Right ventricle myocardium inferior (tissue), 1 donor: ENCODE data around the gene LIPC. TPM values are rescaled to one million over a fixed set of nuclear protein-coding genes. Genes with fewer than 3 reads are reported as not detected.

Experiments used
- ATAC-seq: fragments of 200-7000 bp; cut with Tn5 transposase; one replicate; pipeline ENCODE4 v1.9.1; 2020; ENCODE audit warnings: mild to moderate bottlenecking, moderate library complexity
- DNase-seq: peaks from one replicate; pipeline ENCODE4 v3.0.0; 2021; ENCODE audit errors: missing footprints
- intact Hi-C: fragments of 100-400 bp; cut with DNase I; formaldehyde crosslinking; loops from one replicate; pipeline ENCODE4 v1.11.0; 2022
- total RNA-seq: library from RNA; stranded (reverse); fragmentation: NEBNext Ultra II Directional; extraction: Animal tissue kit (Norgen Biotek cat#: 25700); gene quantifications from one replicate; pipeline ENCODE4 v1.2.1, GENCODE V29; 2021
- donor health status: DM: no; HTN: yes; CAD: no; lungs with severe emphysema.

Gene LIPC
- total RNA-seq, 1 donor from 2014 or later, result 0.70 TPM

GRCh38 chr15:58404020-58404419 is 27.8 kb upstream of the LIPC start:
- intact Hi-C loops, result no loop called here
- no peak for DNase-seq
- no peak for ATAC-seq

DNA sequence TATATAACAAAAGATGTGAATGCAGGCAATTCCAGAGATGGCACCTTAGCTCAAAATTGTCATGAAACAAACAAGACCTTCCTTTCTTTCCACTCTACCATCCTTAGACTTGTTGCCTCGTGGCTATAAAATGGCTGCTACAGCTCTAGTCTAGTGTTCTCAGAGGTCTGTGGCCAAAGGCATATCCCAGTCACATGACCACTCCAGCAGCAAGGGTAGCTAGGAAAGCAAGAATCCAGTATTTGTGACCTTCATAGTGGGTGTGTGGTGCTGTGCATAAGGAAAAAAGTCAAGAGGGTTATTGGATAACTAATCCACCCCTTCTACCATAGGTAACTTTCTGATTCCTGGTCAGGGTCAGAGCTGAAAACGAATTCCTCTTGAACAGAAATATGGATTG is 27.1 kb upstream of the LIPC start:
- DNase-seq (no peak), ATAC-seq (no peak)
- intact Hi-C loops, result no loop called here

DNA sequence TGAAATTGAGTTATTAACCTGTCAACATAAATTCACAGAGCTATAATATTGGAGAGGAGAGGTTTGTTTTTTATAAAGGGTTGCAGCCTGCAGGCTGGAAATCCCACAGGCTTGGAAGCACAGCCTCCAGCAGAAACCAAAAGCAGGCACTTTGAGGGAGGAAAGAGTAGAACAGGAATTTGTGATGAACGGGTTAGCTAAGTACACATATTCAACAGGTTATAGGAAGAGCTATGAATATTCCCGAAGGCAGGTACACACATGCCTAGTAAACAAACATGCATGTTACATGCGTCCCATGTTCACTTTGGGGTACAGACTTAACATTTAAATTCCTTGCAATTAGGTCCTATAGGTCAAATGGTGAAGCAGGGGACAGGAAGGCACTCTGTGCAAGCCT is 25.9 kb upstream of the LIPC start:
- no peak for DNase-seq
- ATAC-seq, result no peak
- intact Hi-C loops, result no loop called here

DNA sequence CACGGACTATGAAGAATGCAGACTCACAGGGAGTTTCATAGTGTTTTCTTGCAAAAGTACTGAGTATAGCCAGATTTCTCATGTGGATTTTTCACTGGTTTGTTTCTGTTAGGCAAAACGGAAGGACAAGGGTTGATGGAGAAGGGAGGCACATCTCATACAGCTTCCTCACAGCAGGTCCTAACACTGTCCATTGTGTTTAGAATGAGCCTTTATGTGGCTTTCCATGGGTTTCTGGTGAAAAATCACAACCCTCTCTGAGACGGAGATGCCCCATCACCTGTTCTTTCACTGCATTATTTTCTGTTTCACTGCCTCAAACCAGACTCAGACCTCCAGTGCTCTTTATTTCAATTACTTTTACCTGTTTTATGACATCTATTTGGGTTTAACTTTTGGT is 25.0 kb upstream of the LIPC start:
- intact Hi-C loops, result no loop called here
- DNase-seq, result no peak
- ATAC-seq, result no peak

DNA sequence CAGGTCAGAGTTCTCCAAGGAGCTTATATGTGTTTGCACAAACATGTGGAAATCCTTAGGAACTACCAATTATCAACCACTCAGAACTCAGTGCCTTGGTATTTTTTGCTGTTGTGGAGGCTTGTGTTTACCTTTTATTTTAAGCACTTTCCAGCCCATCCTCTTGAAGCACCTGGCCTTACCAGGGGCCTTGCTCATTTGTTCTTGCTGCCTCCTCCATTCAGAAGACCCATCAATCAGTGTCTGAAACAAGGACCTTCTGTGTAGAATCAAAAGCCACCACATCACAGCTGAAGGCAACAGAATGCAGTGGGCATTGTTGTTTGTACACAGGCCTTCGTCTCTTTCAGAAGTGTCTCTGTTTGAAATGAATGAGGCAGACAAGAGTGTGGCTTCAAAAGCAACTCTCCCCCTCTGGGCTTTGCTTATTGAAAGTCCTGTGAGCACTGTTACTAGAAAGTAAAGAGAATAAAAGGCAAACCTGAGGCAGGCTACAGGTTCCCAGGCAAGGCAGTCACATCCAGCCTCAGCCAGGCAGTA is 24.5 kb upstream of the LIPC start:
- intact Hi-C loops, result no loop called here
- no peak for DNase-seq
- ATAC-seq, result no peak

GRCh38 chr15:58407778-58408177 is 24.0 kb upstream of the LIPC start:
- no peak for ATAC-seq
- intact Hi-C loops, result no loop called here
- no peak for DNase-seq

GRCh38 chr15:58409861-58410260 is 21.9 kb upstream of the LIPC start:
- intact Hi-C loops, result no loop called here
- no peak for ATAC-seq
- DNase-seq, result no peak

DNA sequence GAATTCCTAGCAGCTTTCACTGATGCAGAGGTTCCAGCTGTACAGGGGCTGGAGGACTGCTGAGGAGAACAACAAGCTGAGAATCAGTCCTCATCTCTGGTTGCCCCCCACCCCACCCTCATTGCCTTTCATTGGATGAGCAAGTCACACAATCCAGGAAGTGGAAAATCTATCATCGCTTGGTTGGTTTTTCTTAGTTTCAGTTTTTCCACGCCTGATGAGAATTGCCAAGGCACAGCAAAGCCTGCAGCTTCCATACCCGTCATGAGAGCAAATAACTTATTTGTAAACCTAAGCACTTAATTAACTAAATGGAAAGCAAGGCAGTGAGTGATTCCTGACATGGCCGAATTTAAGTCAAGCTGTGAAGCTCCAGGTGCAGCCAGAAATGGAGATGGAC is 21.4 kb upstream of the LIPC start:
- intact Hi-C loops, result no loop called here
- peak; percentile 16 for ATAC-seq
- DNase-seq, result no peak

DNA sequence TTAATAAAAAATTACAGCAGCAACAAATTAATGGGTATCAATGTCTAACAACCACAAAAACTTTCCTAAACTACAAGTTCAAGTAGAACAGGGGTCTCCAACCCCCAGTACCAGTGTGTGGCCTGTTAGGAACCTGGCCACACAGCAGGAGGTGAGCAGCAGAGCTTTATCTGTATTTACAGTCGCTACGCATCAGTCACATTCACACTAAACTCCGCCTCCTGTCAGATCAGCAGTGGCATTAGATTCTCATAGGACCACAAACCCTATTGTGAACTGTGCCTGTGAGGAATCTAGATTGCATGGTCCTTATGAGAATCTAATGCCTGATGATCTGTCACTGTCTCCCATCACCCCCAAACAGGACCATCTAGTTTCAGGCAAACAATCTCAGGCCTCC is 18.5 kb upstream of the LIPC start:
- intact Hi-C loops, result no loop called here
- DNase-seq, result no peak

GRCh38 chr15:58415636-58416035 is 16.2 kb upstream of the LIPC start:
- ATAC-seq, result no peak

More for the DNA sequence above, 18.5 kb upstream of the LIPC start:
- no peak for ATAC-seq

DNA sequence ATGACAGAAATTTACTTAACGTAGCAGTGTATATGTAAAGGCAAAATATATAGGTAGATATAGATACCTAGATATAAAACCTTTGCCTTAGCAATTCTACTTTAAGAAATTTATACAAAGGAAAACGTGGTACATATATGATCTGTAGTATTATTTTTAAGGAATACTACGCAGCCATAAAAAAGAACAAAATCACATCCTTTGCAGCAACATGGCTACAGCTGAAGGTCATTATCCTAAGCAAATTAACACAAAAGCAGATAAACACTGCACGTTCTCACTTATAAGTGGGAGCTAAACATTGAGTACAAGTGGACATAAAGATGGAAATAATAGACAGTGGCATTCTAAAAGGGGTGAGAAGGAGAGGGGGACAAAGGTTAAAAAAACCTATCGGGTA is 14.8 kb upstream of the LIPC start:
- DNase-seq (no peak), ATAC-seq (no peak)
- intact Hi-C loops, result no loop called here

More at GRCh38 chr15:58415636-58416035, 16.2 kb upstream of the LIPC start:
- intact Hi-C loops, result no loop called here
- no peak for DNase-seq

GRCh38 chr15:58418135-58418534 is 13.7 kb upstream of the LIPC start:
- intact Hi-C loops, result no loop called here
- ATAC-seq, result no peak
- no peak for DNase-seq

- intact Hi-C loops, result no loop called here
- ATAC-seq (no peak), DNase-seq (no peak)
Measured at GRCh38 chr15:58419803-58420524, 11.8 kb upstream of the LIPC start.

GRCh38 chr15:58420579-58421043 is 11.2 kb upstream of the LIPC start:
- DNase-seq (no peak), ATAC-seq (no peak)
- intact Hi-C loops, result no loop called here

GRCh38 chr15:58423205-58423604 is 8.6 kb upstream of the LIPC start:
- DNase-seq (no peak), ATAC-seq (no peak)
- intact Hi-C loops, result no loop called here

GRCh38 chr15:58423831-58424608 is 7.8 kb upstream of the LIPC start:
- intact Hi-C loops, result no loop called here
- ATAC-seq (no peak), DNase-seq (no peak)

- intact Hi-C loops, result no loop called here
- ATAC-seq, result no peak
- DNase-seq, result no peak
Measured at GRCh38 chr15:58424722-58425121, 7.1 kb upstream of the LIPC start.

DNA sequence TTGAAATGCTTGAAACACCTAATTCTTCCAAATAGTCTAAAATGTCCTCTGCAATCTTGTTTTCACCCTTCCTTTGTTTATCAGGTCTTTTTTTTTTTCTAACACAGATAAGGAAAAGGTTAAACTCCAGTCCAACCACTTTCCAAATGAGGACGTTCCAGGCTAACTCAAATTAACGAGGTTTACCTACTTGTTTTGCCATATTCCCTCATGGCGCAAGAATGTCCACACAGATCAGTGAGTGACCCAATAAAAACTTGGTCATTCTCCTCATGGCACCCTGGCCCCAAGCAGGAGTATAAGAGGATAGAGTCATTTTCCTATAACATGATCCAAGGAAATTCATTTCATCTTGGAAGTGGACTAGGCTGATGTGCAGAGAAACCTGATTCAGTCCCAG is 6.6 kb upstream of the LIPC start:
- intact Hi-C loops, result no loop called here
- DNase-seq (no peak), ATAC-seq (no peak)

DNA sequence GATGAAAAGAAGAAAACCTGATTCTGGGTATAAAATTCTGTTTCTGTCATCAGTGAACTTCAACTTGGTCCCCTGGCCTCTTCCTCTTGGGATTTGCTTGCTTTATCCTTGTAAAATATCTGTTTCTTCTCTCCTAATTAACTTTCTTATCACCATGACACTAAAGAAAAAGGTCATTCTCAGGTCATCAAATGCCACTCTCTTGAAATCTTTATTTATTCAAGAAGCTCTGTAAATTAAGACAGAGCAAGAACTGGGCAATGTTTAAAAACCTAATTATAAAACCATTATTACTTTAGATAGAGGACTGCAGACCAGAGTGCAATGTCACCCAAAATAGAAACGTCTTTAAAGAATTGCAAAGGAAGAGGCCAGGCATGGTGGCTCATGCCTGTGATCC is 6.0 kb upstream of the LIPC start:
- ATAC-seq (no peak), DNase-seq (no peak)

DNA sequence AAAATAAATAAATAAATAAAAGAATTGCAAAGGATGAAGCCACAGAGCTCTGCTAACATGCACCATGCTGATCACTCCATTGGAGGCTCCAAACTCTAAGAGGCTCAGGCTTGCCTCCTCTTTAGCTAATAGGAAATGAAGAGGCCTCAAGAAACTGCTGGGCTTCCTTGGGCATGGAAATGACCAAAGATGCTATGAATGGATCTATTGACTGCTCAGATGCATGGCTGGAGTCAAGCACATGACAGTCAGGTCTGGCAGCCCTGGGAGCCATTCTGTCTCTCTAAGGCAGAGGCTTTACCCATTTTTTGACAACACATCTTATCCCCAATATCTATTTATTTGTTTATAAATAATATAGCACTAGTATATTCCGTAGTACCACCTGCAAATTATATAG is 5.3 kb upstream of the LIPC start:
- intact Hi-C loops, result no loop called here
- ATAC-seq, result no peak
- DNase-seq, result no peak

More for the DNA sequence above, 6.0 kb upstream of the LIPC start:
- intact Hi-C loops, result no loop called here
